Parathyroid adenoma (tissue), 2 donors: ENCODE results near the gene GREB1L.

Experiments
- H2AFZ ChIP-seq: fragments of 300-600 bp; sonication (generic); one replicate; pipeline ENCODE4 v1.7.0; 2017; ENCODE audit warnings: antibody characterized with exemption, mild to moderate bottlenecking
- H3K27ac ChIP-seq: fragments of 300-600 bp; sonication (generic); one replicate; pipeline ENCODE4 v1.7.0; 2017
- H3K27me3 ChIP-seq: fragments of 300-600 bp; sonication (generic); one replicate; pipeline ENCODE4 v1.7.0; 2017; ENCODE audit warnings: low read length; ENCODE audit not compliant: control insufficient read depth, insufficient read depth
- H3K36me3 ChIP-seq: fragments of 300-600 bp; sonication (generic); one replicate; pipeline ENCODE4 v1.7.0; 2017; ENCODE audit warnings: low read length; ENCODE audit not compliant: control insufficient read depth, insufficient read depth
- H3K4me1 ChIP-seq: fragments of 300-600 bp; sonication (generic); one replicate; pipeline ENCODE4 v1.7.0; 2017; ENCODE audit warnings: control low read depth
- H3K4me2 ChIP-seq: fragments of 300-600 bp; sonication (generic); one replicate; pipeline ENCODE4 v1.7.0; 2017; ENCODE audit warnings: low read length
- H3K4me3 ChIP-seq: fragments of 300-600 bp; sonication (generic); one replicate; pipeline ENCODE4 v1.7.0; 2017; ENCODE audit warnings: low read depth, low read length
- H3K79me2 ChIP-seq: fragments of 300-600 bp; sonication (generic); one replicate; pipeline ENCODE4 v1.7.0; 2017; ENCODE audit warnings: control low read depth
- H3K9ac ChIP-seq: fragments of 300-600 bp; sonication (generic); one replicate; pipeline ENCODE4 v1.7.0; 2017; ENCODE audit warnings: mild to moderate bottlenecking
- H3K9me3 ChIP-seq: fragments of 300-600 bp; sonication (generic); one replicate; pipeline ENCODE4 v1.7.0; 2017; ENCODE audit warnings: low read length; ENCODE audit not compliant: control insufficient read depth
- CTCF ChIP-seq: fragments of 300-600 bp; sonication (generic); IDR thresholded peaks from one replicate; pipeline ENCODE4 v1.7.0; 2017; ENCODE audit warnings: antibody characterized with exemption, mild to moderate bottlenecking
- donor health status: primary hyperparathyroidism.

The GREB1L gene

GRCh38 chr18:21444465-21445212 lies 202.6 kb downstream of the GREB1L start:
- TF ChIP-seq CTCF: peak; percentile 72
- Histone ChIP-seq H3K79me2 (no peaks in the 10 kb centered on the region), H3K36me3 (no peaks in the 10 kb centered on the region), H3K9me3 (no peaks in the 10 kb centered on the region), H3K27me3 (no peaks in the 10 kb centered on the region), H3K4me1 (no peaks in the 10 kb centered on the region), H3K4me3 (no peak overlapping the region), H2AFZ (no peak overlapping the region), H3K4me2 (no peak overlapping the region), H3K27ac (no peak overlapping the region), H3K9ac (no peak overlapping the region)

GRCh38 chr18:21448299-21448698 lies 206.3 kb downstream of the GREB1L start:
- no peaks in the 10 kb centered on the region for H3K79me2 ChIP-seq
- TF ChIP-seq CTCF: no peak
- H3K4me2 ChIP-seq: no peak overlapping the region
- H3K36me3 ChIP-seq: no peaks in the 10 kb centered on the region
- H3K4me3 ChIP-seq: no peak overlapping the region
- no peak overlapping the region for H3K9ac ChIP-seq
- no peaks in the 10 kb centered on the region for H3K27me3 ChIP-seq
- no peaks in the 10 kb centered on the region for H3K9me3 ChIP-seq
- no peak overlapping the region for H2AFZ ChIP-seq
- no peaks in the 10 kb centered on the region for H3K4me1 ChIP-seq
- H3K27ac ChIP-seq: no peak overlapping the region

GRCh38 chr18:21449367-21450290 lies 207.6 kb downstream of the GREB1L start:
- no peaks in the 10 kb centered on the region for H3K9me3 ChIP-seq
- no peak overlapping the region for H3K27ac ChIP-seq
- H3K36me3 ChIP-seq: no peaks in the 10 kb centered on the region
- H3K4me1 ChIP-seq: no peaks in the 10 kb centered on the region
- H3K4me3 ChIP-seq: no peak overlapping the region
- no peaks in the 10 kb centered on the region for H3K27me3 ChIP-seq
- no peak overlapping the region for H3K4me2 ChIP-seq
- no peak for TF ChIP-seq CTCF
- H3K79me2 ChIP-seq: no peaks in the 10 kb centered on the region
- no peak overlapping the region for H3K9ac ChIP-seq
- H2AFZ ChIP-seq: no peak overlapping the region

- H3K27me3 ChIP-seq: no peaks in the 10 kb centered on the region
- H3K9me3 ChIP-seq: no peaks in the 10 kb centered on the region
- no peak for TF ChIP-seq CTCF
- no peak overlapping the region for H3K4me2 ChIP-seq
- H2AFZ ChIP-seq: no peak overlapping the region
- H3K36me3 ChIP-seq: no peaks in the 10 kb centered on the region
- no peak overlapping the region for H3K27ac ChIP-seq
- no peak overlapping the region for H3K9ac ChIP-seq
- no peak overlapping the region for H3K4me3 ChIP-seq
- H3K4me1 ChIP-seq: no peaks in the 10 kb centered on the region
- no peaks in the 10 kb centered on the region for H3K79me2 ChIP-seq
These were observed 208.5 kb downstream of the GREB1L start for GRCh38 chr18:21450503-21450902.
